ENCODE measurements around the gene MVK. TPM values are rescaled to one million over a fixed set of nuclear protein-coding genes. Genes with fewer than 3 reads are reported as not detected.

The MVK gene
- total and polyA plus RNA-seq, 2 experiments from 2014 or later = 16.7 to 40.1 TPM

DNA sequence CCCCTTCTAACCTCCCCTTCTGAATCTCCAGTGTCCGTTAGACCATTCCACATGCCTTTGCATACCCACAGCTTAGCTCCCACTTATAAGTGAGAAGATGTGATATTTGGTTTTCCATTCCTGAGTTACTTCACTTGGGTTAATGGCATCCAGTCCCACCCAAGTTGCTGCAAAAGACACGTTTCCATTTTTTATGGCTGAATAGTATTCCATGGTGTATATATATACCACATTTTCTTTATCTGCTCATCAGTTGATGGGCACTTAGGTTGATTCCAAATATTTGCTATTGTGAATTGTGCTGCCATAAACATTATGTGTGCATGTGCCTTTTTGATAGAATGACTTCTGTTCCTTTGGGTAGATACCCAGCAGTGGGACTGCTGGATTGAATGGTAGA, 67.8 kb downstream of the MVK start:
- H3F3A ChIP-seq (replicated peaks; ENCODE audit: low read depth) = no peaks in the 10 kb centered on the region
- TF ChIP-seq EZH2phosphoT487 (IDR thresholded peaks at IDR 0.05; ENCODE audit: unreplicated experiment) (no peak), POLR2AphosphoS5 (IDR thresholded peaks at IDR 0.05; ENCODE audit: low read depth) (no peak), ZNF331 (CRISPR knock-in tag; IDR thresholded peaks at IDR 0.05; ENCODE audit: low read depth) (no peak), JUNB (IDR thresholded peaks at IDR 0.05; ENCODE audit: unreplicated experiment) (no peak), STAT1 (IDR thresholded peaks at IDR 0.05; ENCODE audit: unreplicated experiment) (no peak), ZNF114 (CRISPR knock-in tag; IDR thresholded peaks at IDR 0.05) (no peak), EZH2 (IDR thresholded peaks at IDR 0.05; ENCODE audit: low read depth, unreplicated experiment) (no peak), NANOG (IDR thresholded peaks at IDR 0.05; ENCODE audit: borderline replicate concordance) (no peak), CREB1 (CRISPR knock-in tag; IDR thresholded peaks at IDR 0.05; ENCODE audit: low read depth) (no peak)
- TF ChIP-seq, protein P1, sequence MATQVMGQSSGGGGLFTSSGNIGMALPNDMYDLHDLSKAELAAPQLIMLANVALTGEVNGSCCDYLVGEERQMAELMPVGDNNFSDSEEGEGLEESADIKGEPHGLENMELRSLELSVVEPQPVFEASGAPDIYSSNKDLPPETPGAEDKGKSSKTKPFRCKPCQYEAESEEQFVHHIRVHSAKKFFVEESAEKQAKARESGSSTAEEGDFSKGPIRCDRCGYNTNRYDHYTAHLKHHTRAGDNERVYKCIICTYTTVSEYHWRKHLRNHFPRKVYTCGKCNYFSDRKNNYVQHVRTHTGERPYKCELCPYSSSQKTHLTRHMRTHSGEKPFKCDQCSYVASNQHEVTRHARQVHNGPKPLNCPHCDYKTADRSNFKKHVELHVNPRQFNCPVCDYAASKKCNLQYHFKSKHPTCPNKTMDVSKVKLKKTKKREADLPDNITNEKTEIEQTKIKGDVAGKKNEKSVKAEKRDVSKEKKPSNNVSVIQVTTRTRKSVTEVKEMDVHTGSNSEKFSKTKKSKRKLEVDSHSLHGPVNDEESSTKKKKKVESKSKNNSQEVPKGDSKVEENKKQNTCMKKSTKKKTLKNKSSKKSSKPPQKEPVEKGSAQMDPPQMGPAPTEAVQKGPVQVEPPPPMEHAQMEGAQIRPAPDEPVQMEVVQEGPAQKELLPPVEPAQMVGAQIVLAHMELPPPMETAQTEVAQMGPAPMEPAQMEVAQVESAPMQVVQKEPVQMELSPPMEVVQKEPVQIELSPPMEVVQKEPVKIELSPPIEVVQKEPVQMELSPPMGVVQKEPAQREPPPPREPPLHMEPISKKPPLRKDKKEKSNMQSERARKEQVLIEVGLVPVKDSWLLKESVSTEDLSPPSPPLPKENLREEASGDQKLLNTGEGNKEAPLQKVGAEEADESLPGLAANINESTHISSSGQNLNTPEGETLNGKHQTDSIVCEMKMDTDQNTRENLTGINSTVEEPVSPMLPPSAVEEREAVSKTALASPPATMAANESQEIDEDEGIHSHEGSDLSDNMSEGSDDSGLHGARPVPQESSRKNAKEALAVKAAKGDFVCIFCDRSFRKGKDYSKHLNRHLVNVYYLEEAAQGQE (IDR thresholded peaks at IDR 0.05; ENCODE audit: unreplicated experiment) = no peak
- TF ChIP-seq, protein P2, sequence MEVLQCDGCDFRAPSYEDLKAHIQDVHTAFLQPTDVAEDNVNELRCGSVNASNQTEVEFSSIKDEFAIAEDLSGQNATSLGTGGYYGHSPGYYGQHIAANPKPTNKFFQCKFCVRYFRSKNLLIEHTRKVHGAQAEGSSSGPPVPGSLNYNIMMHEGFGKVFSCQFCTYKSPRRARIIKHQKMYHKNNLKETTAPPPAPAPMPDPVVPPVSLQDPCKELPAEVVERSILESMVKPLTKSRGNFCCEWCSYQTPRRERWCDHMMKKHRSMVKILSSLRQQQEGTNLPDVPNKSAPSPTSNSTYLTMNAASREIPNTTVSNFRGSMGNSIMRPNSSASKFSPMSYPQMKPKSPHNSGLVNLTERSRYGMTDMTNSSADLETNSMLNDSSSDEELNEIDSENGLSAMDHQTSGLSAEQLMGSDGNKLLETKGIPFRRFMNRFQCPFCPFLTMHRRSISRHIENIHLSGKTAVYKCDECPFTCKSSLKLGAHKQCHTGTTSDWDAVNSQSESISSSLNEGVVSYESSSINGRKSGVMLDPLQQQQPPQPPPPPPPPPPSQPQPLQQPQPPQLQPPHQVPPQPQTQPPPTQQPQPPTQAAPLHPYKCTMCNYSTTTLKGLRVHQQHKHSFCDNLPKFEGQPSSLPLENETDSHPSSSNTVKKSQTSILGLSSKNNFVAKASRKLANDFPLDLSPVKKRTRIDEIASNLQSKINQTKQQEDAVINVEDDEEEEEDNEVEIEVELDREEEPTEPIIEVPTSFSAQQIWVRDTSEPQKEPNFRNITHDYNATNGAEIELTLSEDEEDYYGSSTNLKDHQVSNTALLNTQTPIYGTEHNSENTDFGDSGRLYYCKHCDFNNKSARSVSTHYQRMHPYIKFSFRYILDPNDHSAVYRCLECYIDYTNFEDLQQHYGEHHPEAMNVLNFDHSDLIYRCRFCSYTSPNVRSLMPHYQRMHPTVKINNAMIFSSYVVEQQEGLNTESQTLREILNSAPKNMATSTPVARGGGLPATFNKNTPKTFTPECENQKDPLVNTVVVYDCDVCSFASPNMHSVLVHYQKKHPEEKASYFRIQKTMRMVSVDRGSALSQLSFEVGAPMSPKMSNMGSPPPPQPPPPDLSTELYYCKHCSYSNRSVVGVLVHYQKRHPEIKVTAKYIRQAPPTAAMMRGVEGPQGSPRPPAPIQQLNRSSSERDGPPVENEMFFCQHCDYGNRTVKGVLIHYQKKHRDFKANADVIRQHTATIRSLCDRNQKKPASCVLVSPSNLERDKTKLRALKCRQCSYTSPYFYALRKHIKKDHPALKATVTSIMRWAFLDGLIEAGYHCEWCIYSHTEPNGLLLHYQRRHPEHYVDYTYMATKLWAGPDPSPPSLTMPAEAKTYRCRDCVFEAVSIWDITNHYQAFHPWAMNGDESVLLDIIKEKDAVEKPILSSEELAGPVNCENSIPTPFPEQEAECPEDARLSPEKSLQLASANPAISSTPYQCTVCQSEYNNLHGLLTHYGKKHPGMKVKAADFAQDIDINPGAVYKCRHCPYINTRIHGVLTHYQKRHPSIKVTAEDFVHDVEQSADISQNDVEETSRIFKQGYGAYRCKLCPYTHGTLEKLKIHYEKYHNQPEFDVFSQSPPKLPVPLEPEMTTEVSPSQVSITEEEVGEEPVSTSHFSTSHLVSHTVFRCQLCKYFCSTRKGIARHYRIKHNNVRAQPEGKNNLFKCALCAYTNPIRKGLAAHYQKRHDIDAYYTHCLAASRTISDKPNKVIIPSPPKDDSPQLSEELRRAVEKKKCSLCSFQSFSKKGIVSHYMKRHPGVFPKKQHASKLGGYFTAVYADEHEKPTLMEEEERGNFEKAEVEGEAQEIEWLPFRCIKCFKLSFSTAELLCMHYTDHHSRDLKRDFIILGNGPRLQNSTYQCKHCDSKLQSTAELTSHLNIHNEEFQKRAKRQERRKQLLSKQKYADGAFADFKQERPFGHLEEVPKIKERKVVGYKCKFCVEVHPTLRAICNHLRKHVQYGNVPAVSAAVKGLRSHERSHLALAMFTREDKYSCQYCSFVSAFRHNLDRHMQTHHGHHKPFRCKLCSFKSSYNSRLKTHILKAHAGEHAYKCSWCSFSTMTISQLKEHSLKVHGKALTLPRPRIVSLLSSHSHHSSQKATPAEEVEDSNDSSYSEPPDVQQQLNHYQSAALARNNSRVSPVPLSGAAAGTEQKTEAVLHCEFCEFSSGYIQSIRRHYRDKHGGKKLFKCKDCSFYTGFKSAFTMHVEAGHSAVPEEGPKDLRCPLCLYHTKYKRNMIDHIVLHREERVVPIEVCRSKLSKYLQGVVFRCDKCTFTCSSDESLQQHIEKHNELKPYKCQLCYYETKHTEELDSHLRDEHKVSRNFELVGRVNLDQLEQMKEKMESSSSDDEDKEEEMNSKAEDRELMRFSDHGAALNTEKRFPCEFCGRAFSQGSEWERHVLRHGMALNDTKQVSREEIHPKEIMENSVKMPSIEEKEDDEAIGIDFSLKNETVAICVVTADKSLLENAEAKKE (CRISPR knock-in tag; IDR thresholded peaks at IDR 0.05) = no peak
- TF ChIP-seq, protein P3, sequence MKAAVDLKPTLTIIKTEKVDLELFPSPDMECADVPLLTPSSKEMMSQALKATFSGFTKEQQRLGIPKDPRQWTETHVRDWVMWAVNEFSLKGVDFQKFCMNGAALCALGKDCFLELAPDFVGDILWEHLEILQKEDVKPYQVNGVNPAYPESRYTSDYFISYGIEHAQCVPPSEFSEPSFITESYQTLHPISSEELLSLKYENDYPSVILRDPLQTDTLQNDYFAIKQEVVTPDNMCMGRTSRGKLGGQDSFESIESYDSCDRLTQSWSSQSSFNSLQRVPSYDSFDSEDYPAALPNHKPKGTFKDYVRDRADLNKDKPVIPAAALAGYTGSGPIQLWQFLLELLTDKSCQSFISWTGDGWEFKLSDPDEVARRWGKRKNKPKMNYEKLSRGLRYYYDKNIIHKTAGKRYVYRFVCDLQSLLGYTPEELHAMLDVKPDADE (IDR thresholded peaks at IDR 0.05) = no peak
- TF ChIP-seq, protein P4, sequence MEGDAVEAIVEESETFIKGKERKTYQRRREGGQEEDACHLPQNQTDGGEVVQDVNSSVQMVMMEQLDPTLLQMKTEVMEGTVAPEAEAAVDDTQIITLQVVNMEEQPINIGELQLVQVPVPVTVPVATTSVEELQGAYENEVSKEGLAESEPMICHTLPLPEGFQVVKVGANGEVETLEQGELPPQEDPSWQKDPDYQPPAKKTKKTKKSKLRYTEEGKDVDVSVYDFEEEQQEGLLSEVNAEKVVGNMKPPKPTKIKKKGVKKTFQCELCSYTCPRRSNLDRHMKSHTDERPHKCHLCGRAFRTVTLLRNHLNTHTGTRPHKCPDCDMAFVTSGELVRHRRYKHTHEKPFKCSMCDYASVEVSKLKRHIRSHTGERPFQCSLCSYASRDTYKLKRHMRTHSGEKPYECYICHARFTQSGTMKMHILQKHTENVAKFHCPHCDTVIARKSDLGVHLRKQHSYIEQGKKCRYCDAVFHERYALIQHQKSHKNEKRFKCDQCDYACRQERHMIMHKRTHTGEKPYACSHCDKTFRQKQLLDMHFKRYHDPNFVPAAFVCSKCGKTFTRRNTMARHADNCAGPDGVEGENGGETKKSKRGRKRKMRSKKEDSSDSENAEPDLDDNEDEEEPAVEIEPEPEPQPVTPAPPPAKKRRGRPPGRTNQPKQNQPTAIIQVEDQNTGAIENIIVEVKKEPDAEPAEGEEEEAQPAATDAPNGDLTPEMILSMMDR (conservative IDR thresholded peaks at IDR 0.05; ENCODE audit: low read depth in 2 of 2) = no peak
- no peak overlapping the region for H3K4me3 ChIP-seq
- peaks cover 3% of the 10 kb centered on the region for H3K27me3 Mint-ChIP-seq (ENCODE audit: insufficient read depth, low read depth, poor library complexity)
- H3K9me3 Mint-ChIP-seq = peaks cover 2% of the 10 kb centered on the region; the same call in 1 of the 3 replicates
- H3K36me3 Mint-ChIP-seq (ENCODE audit: low read depth) = no peaks in the 10 kb centered on the region
- no peaks in the 10 kb centered on the region for H3K27me3 ChIP-seq (ENCODE audit: insufficient read depth)
- no peaks in the 10 kb centered on the region for H3K4me1 ChIP-seq (ENCODE audit: insufficient read depth)
- H3K27ac ChIP-seq (ENCODE audit: low read depth) = no peak overlapping the region
- no peaks in the 10 kb centered on the region for H3K79me2 ChIP-seq (replicated peaks; ENCODE audit: insufficient read depth)
- H4K20me1 ChIP-seq (replicated peaks; ENCODE audit: insufficient read depth) = no peaks in the 10 kb centered on the region
- DNase-seq (ENCODE audit: low spot score) (no peak), ATAC-seq (no peak)
- no peaks in the 10 kb centered on the region for H3K9me2 ChIP-seq (ENCODE audit: insufficient read depth)
- H3K36me3 ChIP-seq (ENCODE audit: insufficient read depth) = no peaks in the 10 kb centered on the region
- no peak overlapping the region for H2AFZ ChIP-seq
- no peak overlapping the region for H3K4me3 Mint-ChIP-seq
- H3K4me1 Mint-ChIP-seq = peaks cover 6% of the 10 kb centered on the region; the same call in 2 of the 3 replicates
- no peak overlapping the region for H3K4me2 ChIP-seq
- no peak overlapping the region for H3K27ac Mint-ChIP-seq
